RWPE2 (cell line): ENCODE data around the gene RAD21L1.

Source experiments
- ATAC-seq: fragments of 200-7000 bp; cut with Tn5 transposase; 3 replicates; pipeline ENCODE4 v1.9.1; 2021; ENCODE audit warnings: low read depth
- DNase-seq: peaks from one replicate; pipeline ENCODE4 v3.0.0-alpha.2; 2020; ENCODE audit warnings: low spot score
- H3K27ac ChIP-seq: fragments of 450-650 bp; 2 replicates; pipeline ENCODE4 v1.5.1; 2017; ENCODE audit warnings: mild to moderate bottlenecking; ENCODE audit not compliant: poor library complexity, severe bottlenecking
- H3K27me3 ChIP-seq: fragments of 250-450 bp; sonication (Bioruptor Pico); 2 replicates; pipeline ENCODE4 v1.5.1; 2021; ENCODE audit warnings: mild to moderate bottlenecking, moderate library complexity; ENCODE audit not compliant: insufficient read depth, poor library complexity, severe bottlenecking
- H3K36me3 ChIP-seq: fragments of 250-450 bp; sonication (Bioruptor Pico); 2 replicates; pipeline ENCODE4 v1.5.1; 2020; ENCODE audit warnings: low read depth, mild to moderate bottlenecking, moderate library complexity
- H3K4me1 ChIP-seq: fragments of 250-450 bp; sonication (Bioruptor Pico); 2 replicates; pipeline ENCODE4 v1.5.1; 2021; ENCODE audit warnings: mild to moderate bottlenecking, moderate library complexity; ENCODE audit not compliant: insufficient read depth, poor library complexity, severe bottlenecking
- H3K4me3 ChIP-seq: fragments of 250-450 bp; sonication (Bioruptor Pico); 2 replicates; pipeline ENCODE4 v1.5.1; 2021; ENCODE audit warnings: mild to moderate bottlenecking, moderate library complexity; ENCODE audit not compliant: severe bottlenecking
- H3K9me3 ChIP-seq: fragments of 250-450 bp; sonication (Bioruptor Pico); 2 replicates; pipeline ENCODE4 v1.5.1; 2021; ENCODE audit warnings: mild to moderate bottlenecking, moderate library complexity; ENCODE audit not compliant: severe bottlenecking
- TF ChIP-seq, protein P1 (sequence below): fragments of 450-650 bp; IDR thresholded peaks from one replicate; pipeline ENCODE4 v1.5.1; 2017; ENCODE audit warnings: mild to moderate bottlenecking, moderate library complexity; ENCODE audit not compliant: poor library complexity, severe bottlenecking

The RAD21L1 gene

DNA sequence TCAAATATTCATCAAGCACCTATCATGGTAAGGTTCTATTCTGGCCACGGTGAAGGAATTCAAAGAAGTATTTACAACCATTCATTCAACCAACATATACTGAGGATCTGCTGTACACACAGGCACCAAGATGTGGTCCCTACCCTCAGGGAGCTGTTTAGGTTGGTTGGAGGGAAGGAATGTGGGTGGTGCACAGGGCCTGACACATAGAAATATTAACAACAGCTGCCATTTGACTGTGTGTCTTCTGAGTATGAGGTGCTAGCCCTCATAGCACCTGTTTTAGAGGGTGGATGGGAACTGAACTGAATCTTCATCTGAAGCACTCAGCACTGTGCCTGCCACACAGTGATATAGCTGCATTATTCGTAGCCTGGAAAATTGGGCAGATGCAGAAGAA, 47.5 kb downstream of the RAD21L1 start:
- no peak for ATAC-seq
- Histone ChIP-seq H3K36me3 (no peaks in the 10 kb centered on the region), H3K4me1 (no peaks in the 10 kb centered on the region), H3K9me3 (no peaks in the 10 kb centered on the region), H3K4me3 (no peak overlapping the region), H3K27ac (no peak overlapping the region), H3K27me3 (no peaks in the 10 kb centered on the region)
- TF ChIP-seq, protein P1, sequence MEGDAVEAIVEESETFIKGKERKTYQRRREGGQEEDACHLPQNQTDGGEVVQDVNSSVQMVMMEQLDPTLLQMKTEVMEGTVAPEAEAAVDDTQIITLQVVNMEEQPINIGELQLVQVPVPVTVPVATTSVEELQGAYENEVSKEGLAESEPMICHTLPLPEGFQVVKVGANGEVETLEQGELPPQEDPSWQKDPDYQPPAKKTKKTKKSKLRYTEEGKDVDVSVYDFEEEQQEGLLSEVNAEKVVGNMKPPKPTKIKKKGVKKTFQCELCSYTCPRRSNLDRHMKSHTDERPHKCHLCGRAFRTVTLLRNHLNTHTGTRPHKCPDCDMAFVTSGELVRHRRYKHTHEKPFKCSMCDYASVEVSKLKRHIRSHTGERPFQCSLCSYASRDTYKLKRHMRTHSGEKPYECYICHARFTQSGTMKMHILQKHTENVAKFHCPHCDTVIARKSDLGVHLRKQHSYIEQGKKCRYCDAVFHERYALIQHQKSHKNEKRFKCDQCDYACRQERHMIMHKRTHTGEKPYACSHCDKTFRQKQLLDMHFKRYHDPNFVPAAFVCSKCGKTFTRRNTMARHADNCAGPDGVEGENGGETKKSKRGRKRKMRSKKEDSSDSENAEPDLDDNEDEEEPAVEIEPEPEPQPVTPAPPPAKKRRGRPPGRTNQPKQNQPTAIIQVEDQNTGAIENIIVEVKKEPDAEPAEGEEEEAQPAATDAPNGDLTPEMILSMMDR, result no peak
- no peak for DNase-seq

DNA sequence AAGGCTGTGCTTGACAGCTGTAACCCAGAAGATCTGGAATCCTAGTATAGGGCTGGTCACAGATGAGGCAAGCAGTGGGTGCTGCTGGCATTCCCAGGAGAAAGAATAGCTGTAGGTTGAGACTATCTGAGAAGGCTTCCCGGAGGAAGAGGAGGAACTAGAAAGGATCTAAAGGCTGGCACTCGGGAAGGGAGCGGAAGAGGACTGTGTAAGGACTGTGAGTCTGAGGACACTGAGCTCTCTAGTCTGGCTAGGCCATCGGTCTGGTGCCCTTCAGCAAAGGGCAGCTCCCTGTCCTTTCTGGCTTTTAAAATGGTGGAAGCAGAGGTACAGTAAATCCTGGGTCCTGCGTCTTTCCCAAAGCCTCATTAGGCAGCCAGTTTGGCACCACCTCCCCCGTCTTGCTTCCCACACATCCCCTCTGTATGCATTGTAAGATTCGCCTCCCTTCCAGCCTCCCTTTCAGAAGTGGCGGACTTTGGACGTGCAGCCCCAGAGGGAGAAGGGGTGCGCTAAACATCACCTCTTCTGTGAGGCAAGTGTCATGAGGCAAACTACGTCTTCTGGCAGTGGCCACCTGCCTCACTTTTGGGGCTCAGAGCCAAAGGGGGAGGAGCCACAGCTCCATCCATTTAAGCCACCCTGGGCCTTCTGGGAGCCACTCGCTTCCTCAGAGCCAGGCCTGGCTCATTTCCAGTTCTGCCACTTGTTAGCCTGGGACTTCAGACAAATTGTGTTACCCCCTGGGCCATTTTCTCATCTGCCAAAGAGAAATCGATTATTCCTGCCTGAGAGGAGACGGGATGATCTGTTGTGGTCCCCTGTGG, 48.9 kb downstream of the RAD21L1 start:
- DNase-seq, result no peak
- TF ChIP-seq, protein P1, result no peak
- no peaks in the 10 kb centered on the region for H3K9me3 ChIP-seq

DNA sequence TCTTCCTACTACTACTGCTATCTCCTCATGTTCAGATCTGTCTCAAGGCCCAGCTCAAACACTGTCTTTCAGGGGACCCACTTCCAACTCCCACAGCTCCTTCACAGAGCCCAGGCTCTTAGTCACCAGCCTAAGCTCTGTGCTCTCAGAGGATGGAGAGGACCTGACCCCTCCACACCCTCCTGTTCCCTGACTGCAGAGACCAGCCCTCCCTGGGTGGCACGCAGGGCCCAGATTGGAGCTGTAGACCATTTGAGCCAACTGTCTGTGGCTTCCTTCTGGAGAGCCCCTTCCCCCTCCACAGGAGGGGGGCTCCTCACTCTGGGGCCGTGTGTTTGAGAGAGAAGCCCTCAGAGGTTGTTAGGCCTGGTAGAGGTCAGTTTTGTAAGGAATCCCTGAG, 50.1 kb downstream of the RAD21L1 start:
- Histone ChIP-seq H3K27me3 (no peaks in the 10 kb centered on the region), H3K36me3 (no peaks in the 10 kb centered on the region), H3K4me3 (no peak overlapping the region), H3K27ac (no peak overlapping the region), H3K4me1 (no peaks in the 10 kb centered on the region), H3K9me3 (no peaks in the 10 kb centered on the region)
- no peak for ATAC-seq
- TF ChIP-seq, protein P1, result no peak
- DNase-seq, result no peak

More for the DNA sequence above, 48.9 kb downstream of the RAD21L1 start:
- H3K27ac ChIP-seq, result no peak overlapping the region
- H3K36me3 ChIP-seq, result no peaks in the 10 kb centered on the region
- ATAC-seq, result no peak
- no peaks in the 10 kb centered on the region for H3K4me1 ChIP-seq
- H3K4me3 ChIP-seq, result no peak overlapping the region
- no peaks in the 10 kb centered on the region for H3K27me3 ChIP-seq

DNA sequence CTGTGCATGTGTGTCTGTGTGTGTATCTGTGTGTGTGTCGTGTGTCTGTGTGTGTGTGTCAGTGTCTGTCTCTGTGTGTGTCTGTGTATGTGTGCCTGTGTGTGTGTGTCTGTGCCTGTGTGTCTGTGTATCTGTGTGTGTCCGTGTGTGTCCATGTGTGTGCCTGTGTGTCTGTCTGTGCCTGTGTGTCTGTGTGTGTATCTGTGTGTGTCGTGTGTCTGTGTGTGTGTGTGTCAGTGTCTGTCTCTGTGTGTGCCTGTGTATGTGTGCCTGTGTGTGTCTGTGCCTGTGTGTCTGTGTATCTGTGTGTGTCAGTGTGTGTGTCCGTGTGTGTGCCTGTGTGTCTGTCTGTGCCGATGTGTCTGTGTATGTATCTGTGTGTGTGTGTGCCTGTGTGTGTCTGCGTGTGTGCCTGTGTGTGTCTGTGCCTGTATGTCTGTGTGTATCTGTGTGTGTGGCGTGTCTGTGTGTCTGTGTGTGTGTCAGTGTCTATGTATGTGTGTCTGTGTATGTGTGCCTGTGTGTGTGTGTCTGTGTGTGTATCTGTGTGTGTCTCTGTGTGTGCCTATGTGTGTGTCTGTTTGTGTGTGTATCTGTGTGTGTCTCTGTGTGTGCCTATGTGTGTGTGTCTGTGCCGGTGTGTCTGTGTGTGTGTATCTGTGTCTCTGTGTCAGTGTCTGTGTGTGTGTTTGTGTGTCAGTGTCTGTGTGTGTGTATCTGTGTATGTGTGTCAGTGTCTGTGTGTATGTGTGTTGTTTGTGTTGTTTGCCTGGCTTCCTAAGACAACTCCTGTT, 51.9 kb downstream of the RAD21L1 start:
- TF ChIP-seq, protein P1, result no peak
- Histone ChIP-seq H3K4me1 (no peaks in the 10 kb centered on the region), H3K4me3 (no peak overlapping the region), H3K27ac (no peak overlapping the region), H3K36me3 (no peaks in the 10 kb centered on the region), H3K27me3 (no peaks in the 10 kb centered on the region), H3K9me3 (no peaks in the 10 kb centered on the region)
- DNase-seq (no peak), ATAC-seq (no peak)

DNA sequence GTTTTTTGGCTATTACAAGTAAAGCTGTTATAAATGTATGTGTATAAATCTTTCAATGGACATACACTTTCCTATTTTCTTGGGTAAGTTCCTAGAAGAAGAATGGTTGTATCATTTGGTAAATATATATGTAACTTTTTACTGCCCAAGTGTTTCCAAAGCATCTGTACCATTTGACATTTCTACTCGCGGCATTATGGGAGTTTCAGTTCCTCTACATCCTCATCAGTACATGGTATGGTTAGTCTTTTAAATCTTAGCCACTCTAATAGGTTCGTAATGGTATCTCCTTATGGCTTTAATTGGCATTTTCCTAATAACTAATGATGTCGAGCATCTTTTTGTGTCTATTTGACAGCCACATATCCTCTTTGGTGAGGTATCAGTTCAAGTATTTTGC, 53.1 kb downstream of the RAD21L1 start:
- TF ChIP-seq, protein P1, result no peak
- no peak for DNase-seq
- no peaks in the 10 kb centered on the region for H3K36me3 ChIP-seq
- H3K27me3 ChIP-seq, result no peaks in the 10 kb centered on the region
- no peak overlapping the region for H3K27ac ChIP-seq
- H3K4me1 ChIP-seq, result no peaks in the 10 kb centered on the region
- no peak for ATAC-seq
- no peak overlapping the region for H3K4me3 ChIP-seq
- H3K9me3 ChIP-seq, result no peaks in the 10 kb centered on the region
